ENCODE measurements around the gene PTGIS. TPM values are rescaled to one million over a fixed set of nuclear protein-coding genes. Genes with fewer than 3 reads are reported as not detected.

PTGIS gene
- total RNA-seq, 1 experiment from 2014 or later = 26.9 TPM

- peaks cover 74% of the 10 kb centered on the region for H3K79me2 ChIP-seq (ENCODE audit: low read depth)
- peaks cover 37% of the 10 kb centered on the region for H3F3A ChIP-seq (ENCODE audit: insufficient read depth, low read depth)
- H3K36me3 ChIP-seq (ENCODE audit: low read depth) = peaks cover 27% of the 10 kb centered on the region; the same call in 1 of the 2 replicates
- H3K27ac ChIP-seq = peak overlapping the region; percentile 39; the same call in 1 of the 2 replicates
- ChIA-PET POLR2A (ENCODE audit: unreplicated experiment) (interaction anchor here (0.6 kb wide), 1 partner anchor 156 kb away, joined by 3 read pairs; no protein-coding TSS in a partner anchor), CTCF (interaction anchor here (0.7 kb wide), 1 partner anchor 48 kb away, joined by 8 read pairs; no protein-coding TSS in a partner anchor)
- no peaks in the 10 kb centered on the region for H3K9me2 ChIP-seq (ENCODE audit: insufficient read depth)
- peaks cover 10% of the 10 kb centered on the region; the same call in 1 of the 2 replicates for H3K9me3 ChIP-seq (ENCODE audit: insufficient read depth, low read depth)
- intact Hi-C loops (cut with micrococcal nuclease; ENCODE audit: unreplicated experiment) = loop anchor here (10.0 kb wide), 1 partner anchor 608 kb away; no protein-coding TSS in a partner anchor
- peaks cover 86% of the 10 kb centered on the region for H3K4me1 ChIP-seq (replicated peaks; ENCODE audit: insufficient read depth)
- no peak for TF ChIP-seq CTCF (conservative IDR thresholded peaks at IDR 0.05)
- no peak for TF ChIP-seq EZH2 (IDR thresholded peaks at IDR 0.05; ENCODE audit: low read depth)
- DNase-seq = no peak
- no peaks in the 10 kb centered on the region for H3K27me3 ChIP-seq (ENCODE audit: insufficient read depth, low read depth)
- no peaks in the 10 kb centered on the region for H4K20me1 ChIP-seq (ENCODE audit: insufficient read depth)
- no peak overlapping the region for H3K4me3 ChIP-seq
- H2AFZ ChIP-seq = no peak overlapping the region
- BruUV-seq (replicated peaks) = no TSS peak
- no peak overlapping the region for H3K4me2 ChIP-seq
Observed at GRCh38 chr20:49556621-49557020, 11.3 kb downstream of the PTGIS start.

GRCh38 chr20:49549801-49550551, 18.0 kb downstream of the PTGIS start:
- H3K27ac ChIP-seq = peak overlapping the region; percentile 92
- peaks cover 47% of the 10 kb centered on the region for H3F3A ChIP-seq (ENCODE audit: insufficient read depth, low read depth)
- no peaks in the 10 kb centered on the region for H4K20me1 ChIP-seq (ENCODE audit: insufficient read depth)
- H3K4me3 ChIP-seq = no peak overlapping the region
- no peaks in the 10 kb centered on the region for H3K9me2 ChIP-seq (ENCODE audit: insufficient read depth)
- intact Hi-C loops (cut with micrococcal nuclease; ENCODE audit: unreplicated experiment) = loop anchor here (2.0 to 10.0 kb wide), 3 partner anchors 55 to 615 kb away; no protein-coding TSS in a partner anchor
- no peak overlapping the region for H2AFZ ChIP-seq
- peaks cover 54% of the 10 kb centered on the region for H3K4me1 ChIP-seq (replicated peaks; ENCODE audit: insufficient read depth)
- H3K79me2 ChIP-seq (ENCODE audit: low read depth) = peaks cover 33% of the 10 kb centered on the region; the same call in 1 of the 2 replicates
- no peak for DNase-seq
- ChIA-PET POLR2A (ENCODE audit: unreplicated experiment) (interaction anchor here (0.6 to 0.9 kb wide), 3 partner anchors 30 to 316 kb away, joined by 3 to 4 read pairs (median 4); no protein-coding TSS in a partner anchor), CTCF (interaction anchor here (1.2 kb wide), 1 partner anchor 34 kb away, joined by 4 read pairs; no protein-coding TSS in a partner anchor)
- peaks cover 12% of the 10 kb centered on the region; the same call in 1 of the 2 replicates for H3K36me3 ChIP-seq (ENCODE audit: low read depth)
- peaks cover 11% of the 10 kb centered on the region; the same call in 1 of the 2 replicates for H3K9me3 ChIP-seq (ENCODE audit: insufficient read depth, low read depth)
- H3K4me2 ChIP-seq = peak overlapping the region; percentile 70
- no peaks in the 10 kb centered on the region for H3K27me3 ChIP-seq (ENCODE audit: insufficient read depth, low read depth)
- no TSS peak for BruUV-seq (replicated peaks)
- TF ChIP-seq CTCF (conservative IDR thresholded peaks at IDR 0.05) = no peak
- TF ChIP-seq EZH2 (IDR thresholded peaks at IDR 0.05; ENCODE audit: low read depth) = no peak

GRCh38 chr20:49548371-49548947, 19.5 kb downstream of the PTGIS start:
- BruUV-seq (replicated peaks) = no TSS peak
- no peak overlapping the region for H3K4me2 ChIP-seq
- H3K79me2 ChIP-seq (ENCODE audit: low read depth) = peaks cover 19% of the 10 kb centered on the region; the same call in 1 of the 2 replicates
- H3K27me3 ChIP-seq (ENCODE audit: insufficient read depth, low read depth) = no peaks in the 10 kb centered on the region
- POLR2A ChIA-PET (ENCODE audit: unreplicated experiment) = interaction anchor here (0.5 kb wide), 1 partner anchor 296 kb away, joined by 23 read pairs; no protein-coding TSS in a partner anchor
- no peak overlapping the region for H3K4me3 ChIP-seq
- no peak for DNase-seq
- H3F3A ChIP-seq (ENCODE audit: insufficient read depth, low read depth) = peaks cover 50% of the 10 kb centered on the region
- no peaks in the 10 kb centered on the region for H4K20me1 ChIP-seq (ENCODE audit: insufficient read depth)
- H3K27ac ChIP-seq = no peak overlapping the region
- CTCF ChIA-PET = no interaction called here
- H3K9me2 ChIP-seq (ENCODE audit: insufficient read depth) = no peaks in the 10 kb centered on the region
- H3K9me3 ChIP-seq (ENCODE audit: insufficient read depth, low read depth) = peaks cover 6% of the 10 kb centered on the region; the same call in 1 of the 2 replicates
- H3K4me1 ChIP-seq (replicated peaks; ENCODE audit: insufficient read depth) = peaks cover 47% of the 10 kb centered on the region
- no peak for TF ChIP-seq CTCF (conservative IDR thresholded peaks at IDR 0.05)
- no peak for TF ChIP-seq EZH2 (IDR thresholded peaks at IDR 0.05; ENCODE audit: low read depth)
- intact Hi-C loops (cut with micrococcal nuclease; ENCODE audit: unreplicated experiment) = no loop called here
- H3K36me3 ChIP-seq (ENCODE audit: low read depth) = peaks cover 4% of the 10 kb centered on the region; the same call in 1 of the 2 replicates
- no peak overlapping the region for H2AFZ ChIP-seq

Data from PC-9 (cell line).